ENCODE measurements around the gene SERPINA10. TPM values are rescaled to one million over a fixed set of nuclear protein-coding genes. Genes with fewer than 3 reads are reported as not detected.

The SERPINA10 gene
- total RNA-seq, 2 donors from 2014 or later: not detected

- no peak for DNase-seq
- Histone ChIP-seq H3K36me3 (ENCODE audit: control insufficient read depth, insufficient read depth, low read length) (no peaks in the 10 kb centered on the region), H3K9me3 (ENCODE audit: control insufficient read depth, low read length) (no peaks in the 10 kb centered on the region), H3K9ac (ENCODE audit: extremely low read depth, low read length, poor library complexity, severe bottlenecking) (no peak overlapping the region), H3K4me1 (ENCODE audit: control insufficient read depth, insufficient read depth, low read length) (no peaks in the 10 kb centered on the region), H3K4me3 (ENCODE audit: low read length) (no peak overlapping the region), H3K27me3 (ENCODE audit: control insufficient read depth, insufficient read depth, low read length, poor library complexity, severe bottlenecking) (no peaks in the 10 kb centered on the region), H3K27ac (ENCODE audit: low read depth, low read length) (no peak overlapping the region)
- TF ChIP-seq, protein P1, sequence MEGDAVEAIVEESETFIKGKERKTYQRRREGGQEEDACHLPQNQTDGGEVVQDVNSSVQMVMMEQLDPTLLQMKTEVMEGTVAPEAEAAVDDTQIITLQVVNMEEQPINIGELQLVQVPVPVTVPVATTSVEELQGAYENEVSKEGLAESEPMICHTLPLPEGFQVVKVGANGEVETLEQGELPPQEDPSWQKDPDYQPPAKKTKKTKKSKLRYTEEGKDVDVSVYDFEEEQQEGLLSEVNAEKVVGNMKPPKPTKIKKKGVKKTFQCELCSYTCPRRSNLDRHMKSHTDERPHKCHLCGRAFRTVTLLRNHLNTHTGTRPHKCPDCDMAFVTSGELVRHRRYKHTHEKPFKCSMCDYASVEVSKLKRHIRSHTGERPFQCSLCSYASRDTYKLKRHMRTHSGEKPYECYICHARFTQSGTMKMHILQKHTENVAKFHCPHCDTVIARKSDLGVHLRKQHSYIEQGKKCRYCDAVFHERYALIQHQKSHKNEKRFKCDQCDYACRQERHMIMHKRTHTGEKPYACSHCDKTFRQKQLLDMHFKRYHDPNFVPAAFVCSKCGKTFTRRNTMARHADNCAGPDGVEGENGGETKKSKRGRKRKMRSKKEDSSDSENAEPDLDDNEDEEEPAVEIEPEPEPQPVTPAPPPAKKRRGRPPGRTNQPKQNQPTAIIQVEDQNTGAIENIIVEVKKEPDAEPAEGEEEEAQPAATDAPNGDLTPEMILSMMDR (conservative IDR thresholded peaks at IDR 0.05): no peak
- H3K9me3 Mint-ChIP-seq: no peaks in the 10 kb centered on the region
- H3K36me3 Mint-ChIP-seq (ENCODE audit: low read depth): no peaks in the 10 kb centered on the region
- H3K4me3 Mint-ChIP-seq: no peak overlapping the region
- no peaks in the 10 kb centered on the region for H3K4me1 Mint-ChIP-seq
- no peak overlapping the region for H3K27ac Mint-ChIP-seq
- no peaks in the 10 kb centered on the region for H3K27me3 Mint-ChIP-seq (ENCODE audit: insufficient read depth)
- WGBS, 2 experiments (ENCODE audit: insufficient coverage in 1 of 2, insufficient read length in 1 of 2): 93% methylated on average over 1 of the region's 2 CpGs; no CpG with 5 or more reads in 1 of the 2 experiments
These were observed 48.9 kb downstream of the SERPINA10 start for GRCh38 chr14:94244182-94244581.

DNA sequence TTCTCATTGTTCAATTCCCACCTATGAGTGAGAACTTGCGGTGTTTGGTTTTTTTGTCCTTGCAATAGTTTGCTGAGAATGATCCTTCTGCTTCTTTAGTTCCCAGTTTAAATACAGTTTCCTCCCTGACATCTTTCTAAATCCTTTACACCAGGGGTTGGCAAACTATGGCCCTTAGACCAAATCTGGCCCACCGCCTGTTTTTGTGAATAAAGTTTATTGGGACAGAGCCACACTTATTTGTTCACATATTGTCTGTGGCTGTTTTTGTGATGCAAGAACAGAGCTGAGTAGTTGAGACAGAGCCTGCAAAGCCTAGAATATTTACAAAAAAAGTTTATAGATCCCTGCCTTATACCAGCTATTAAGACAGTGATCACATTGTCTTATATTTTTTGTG is 53.7 kb downstream of the SERPINA10 start:
- Mint-ChIP-seq H3K9me3 (no peaks in the 10 kb centered on the region), H3K4me3 (no peak overlapping the region), H3K4me1 (no peaks in the 10 kb centered on the region), H3K36me3 (ENCODE audit: low read depth) (no peaks in the 10 kb centered on the region), H3K27ac (no peak overlapping the region), H3K27me3 (ENCODE audit: insufficient read depth) (no peaks in the 10 kb centered on the region)
- Histone ChIP-seq H3K27ac (ENCODE audit: low read depth, low read length) (no peak overlapping the region), H3K36me3 (ENCODE audit: control insufficient read depth, insufficient read depth, low read length) (no peaks in the 10 kb centered on the region), H3K4me1 (ENCODE audit: control insufficient read depth, insufficient read depth, low read length) (no peaks in the 10 kb centered on the region), H3K4me3 (ENCODE audit: low read length) (no peak overlapping the region), H3K9ac (ENCODE audit: extremely low read depth, low read length, poor library complexity, severe bottlenecking) (no peak overlapping the region), H3K27me3 (ENCODE audit: control insufficient read depth, insufficient read depth, low read length, poor library complexity, severe bottlenecking) (no peaks in the 10 kb centered on the region), H3K9me3 (ENCODE audit: control insufficient read depth, low read length) (no peaks in the 10 kb centered on the region)
- TF ChIP-seq, protein P1 (conservative IDR thresholded peaks at IDR 0.05): no peak
- no peak for DNase-seq
- WGBS, 2 experiments (ENCODE audit: insufficient coverage in 1 of 2, insufficient read length in 1 of 2): 97% methylated on average over 2 of the region's 2 CpGs; no CpG with 5 or more reads in 1 of the 2 experiments

DNA sequence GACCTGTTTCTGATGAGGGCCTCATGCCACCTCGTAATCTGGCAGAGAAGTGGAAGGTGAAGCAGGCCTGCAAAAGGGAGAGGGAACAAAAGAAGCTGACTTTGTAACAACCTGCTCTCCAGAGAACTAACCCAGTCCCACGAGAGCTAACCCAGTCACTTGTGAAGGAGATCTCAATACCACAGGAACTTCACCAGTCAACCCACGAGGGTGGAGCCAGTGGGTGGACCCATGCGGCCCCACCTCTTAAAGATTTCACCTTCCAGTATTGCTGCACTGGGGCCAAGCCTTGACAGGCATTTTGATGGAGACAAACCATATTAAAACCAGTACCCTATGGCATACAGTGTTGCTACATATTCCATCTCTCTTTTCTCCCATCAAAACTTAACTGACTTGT is 55.1 kb downstream of the SERPINA10 start:
- Mint-ChIP-seq H3K36me3 (ENCODE audit: low read depth) (no peaks in the 10 kb centered on the region), H3K27ac (no peak overlapping the region), H3K4me1 (no peaks in the 10 kb centered on the region), H3K4me3 (no peak overlapping the region), H3K27me3 (ENCODE audit: insufficient read depth) (no peaks in the 10 kb centered on the region), H3K9me3 (no peaks in the 10 kb centered on the region)
- H3K4me1 ChIP-seq (ENCODE audit: control insufficient read depth, insufficient read depth, low read length): no peaks in the 10 kb centered on the region
- DNase-seq: no peak
- H3K9me3 ChIP-seq (ENCODE audit: control insufficient read depth, low read length): no peaks in the 10 kb centered on the region
- WGBS, 2 experiments (ENCODE audit: insufficient coverage in 1 of 2, insufficient read length in 1 of 2): 81 to 89% methylated on average over 1 to 4 of the region's 4 CpGs
- H3K36me3 ChIP-seq (ENCODE audit: control insufficient read depth, insufficient read depth, low read length): no peaks in the 10 kb centered on the region
- no peak overlapping the region for H3K4me3 ChIP-seq (ENCODE audit: low read length)
- H3K9ac ChIP-seq (ENCODE audit: extremely low read depth, low read length, poor library complexity, severe bottlenecking): no peak overlapping the region
- H3K27me3 ChIP-seq (ENCODE audit: control insufficient read depth, insufficient read depth, low read length, poor library complexity, severe bottlenecking): no peaks in the 10 kb centered on the region
- TF ChIP-seq, protein P1 (conservative IDR thresholded peaks at IDR 0.05): no peak
- no peak overlapping the region for H3K27ac ChIP-seq (ENCODE audit: low read depth, low read length)
